Activated CD8-positive, alpha-beta memory T cell treated with anti-CD3 and anti-CD28 coated beads, Interleukin-2, amount 10 ng/mL, durations not matched to agents 7 days and 5 days (primary cell): Measurements from ENCODE around the gene RABGAP1L. TPM values are rescaled to one million over a fixed set of nuclear protein-coding genes. Genes with fewer than 3 reads are reported as not detected.

Source experiments
- ATAC-seq: fragments of 150-1000 bp; cut with Tn5 transposase; one replicate; pipeline ENCODE4 v1.10.0; 2021; ENCODE audit warnings: moderate library complexity
- CTCF ChIA-PET: fragments of 350-600 bp; sonication (Branson Sonifier 250); formaldehyde crosslinking; loops from one replicate; lab custom pipeline; 2021; ENCODE audit warnings: antibody characterized with exemption; lab: Charles Lee
- DNase-seq: peaks from one replicate; pipeline ENCODE4 v3.0.0-alpha.2; 2020
- H3K27ac Mint-ChIP-seq: one replicate; pipeline ENCODE4 v1.8.0; 2021; ENCODE audit warnings: mild to moderate bottlenecking, mixed read lengths
- H3K27me3 Mint-ChIP-seq: one replicate; pipeline ENCODE4 v1.8.0; 2021; ENCODE audit warnings: mixed read lengths
- H3K36me3 Mint-ChIP-seq: one replicate; pipeline ENCODE4 v1.8.0; 2021; ENCODE audit warnings: mild to moderate bottlenecking, mixed read lengths
- H3K4me1 Mint-ChIP-seq: one replicate; pipeline ENCODE4 v1.8.0; 2021; ENCODE audit warnings: mixed read lengths
- H3K4me3 Mint-ChIP-seq: one replicate; pipeline ENCODE4 v1.8.0; 2021; ENCODE audit warnings: mild to moderate bottlenecking, moderate library complexity, mixed read lengths
- H3K9me3 Mint-ChIP-seq: one replicate; pipeline ENCODE4 v1.8.0; 2022; ENCODE audit warnings: low read depth, mixed read lengths
- total RNA-seq, 2 experiments: library from RNA; stranded (reverse); gene quantifications; one replicate each; pipeline ENCODE4 v1.2.3, GENCODE V29; 2021

The RABGAP1L gene
- total RNA-seq, 2 experiments from 2014 or later = 60.5 to 83.5 TPM

DNA sequence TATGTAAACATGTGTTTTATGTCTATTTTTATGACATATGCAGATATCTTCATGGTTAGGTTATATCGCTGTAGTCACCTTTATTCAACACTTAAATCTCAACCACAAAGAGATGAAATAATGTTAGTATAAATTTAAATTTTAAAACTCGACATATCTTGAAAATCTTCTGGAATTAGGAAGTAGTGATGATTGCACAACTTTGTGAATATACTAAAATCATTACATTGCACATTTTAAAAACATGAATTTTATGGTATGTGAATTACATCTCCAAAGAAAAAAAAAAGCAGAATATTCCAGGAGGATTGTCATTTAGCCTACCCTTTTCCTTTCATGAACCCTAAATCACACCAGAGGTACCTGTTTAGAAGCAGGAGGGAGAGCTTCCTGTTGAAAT lies 801.0 kb downstream of the RABGAP1L start:
- ATAC-seq (no peak), DNase-seq (no peak)
- no peaks in the 10 kb centered on the region for H3K9me3 Mint-ChIP-seq
- peaks cover 37% of the 10 kb centered on the region for H3K4me1 Mint-ChIP-seq
- CTCF ChIA-PET = interaction anchor here (1.8 kb wide), 1 partner anchor 23 kb away, joined by 4 read pairs; no protein-coding TSS in a partner anchor
- H3K36me3 Mint-ChIP-seq = peaks cover 12% of the 10 kb centered on the region
- H3K27ac Mint-ChIP-seq = no peak overlapping the region
- no peak overlapping the region for H3K4me3 Mint-ChIP-seq
- no peaks in the 10 kb centered on the region for H3K27me3 Mint-ChIP-seq

DNA sequence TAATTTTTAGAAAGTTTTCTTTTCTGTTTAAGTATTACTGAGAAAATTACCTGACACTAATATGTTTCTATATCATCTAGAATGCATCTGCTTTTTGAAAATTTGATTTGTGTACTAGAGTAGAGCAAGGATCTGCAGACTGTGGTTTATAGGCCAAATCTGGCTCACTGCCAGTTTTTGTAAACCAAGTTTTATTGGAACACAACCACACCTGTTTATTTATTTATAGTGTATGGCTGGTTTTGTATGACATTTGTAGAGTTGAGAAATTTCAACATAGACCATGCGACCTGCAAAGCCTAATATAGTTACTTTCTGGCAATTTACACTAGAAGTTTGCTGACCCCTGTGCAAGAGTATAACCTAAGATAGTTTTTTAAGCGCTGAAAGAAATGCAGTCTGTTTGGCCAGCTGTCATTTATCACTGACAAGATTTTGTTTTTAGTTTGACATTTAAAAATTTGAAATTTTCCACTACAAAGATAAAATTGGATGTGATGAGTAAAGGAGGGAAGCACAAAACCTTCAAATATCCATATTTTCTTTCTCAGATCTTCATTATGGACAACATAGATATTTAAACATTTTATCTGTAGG lies 804.3 kb downstream of the RABGAP1L start:
- CTCF ChIA-PET = interaction anchor here (0.8 to 3.3 kb wide), 3 partner anchors 25 to 35 kb away, joined by 3 to 13 read pairs (median 3); partner anchors contain the start of gene CACYBP
- no peaks in the 10 kb centered on the region for H3K9me3 Mint-ChIP-seq
- no peak overlapping the region for H3K4me3 Mint-ChIP-seq

DNA sequence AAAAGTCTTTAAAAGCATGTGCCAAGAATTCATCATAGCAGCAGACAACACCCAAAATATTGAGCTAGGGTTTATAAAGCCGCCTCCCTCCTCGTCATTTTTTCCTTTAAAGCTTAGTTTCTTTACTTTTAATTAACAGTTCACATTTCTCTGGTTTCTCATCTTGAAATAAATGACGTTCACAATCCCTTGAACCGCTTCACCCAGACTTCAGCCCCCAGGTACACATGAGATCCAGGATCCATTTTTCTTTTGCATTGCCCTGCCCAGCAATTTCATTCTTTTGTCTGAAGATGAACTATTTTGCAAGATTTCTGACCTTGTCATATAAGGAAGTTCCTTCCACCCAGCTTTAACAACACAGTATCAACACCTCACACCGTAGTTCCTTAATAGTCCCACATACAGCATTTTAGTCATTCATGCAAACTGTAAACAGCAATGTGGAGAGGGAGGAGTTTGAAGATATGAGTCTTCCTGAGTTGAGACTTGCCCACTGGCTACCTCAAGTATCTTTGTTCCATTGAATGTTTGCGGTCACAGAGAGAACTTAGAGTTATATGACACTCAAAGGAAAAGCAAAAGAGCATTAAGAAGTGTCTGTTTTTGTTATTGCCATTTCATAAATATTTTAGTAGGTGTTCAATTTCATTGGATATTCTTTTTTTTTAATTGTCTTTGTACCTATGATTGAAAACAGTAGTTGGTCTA lies 805.1 kb downstream of the RABGAP1L start:
- no peaks in the 10 kb centered on the region for H3K27me3 Mint-ChIP-seq
- ATAC-seq = peak; percentile 78
- CTCF ChIA-PET = interaction anchor here (0.8 to 3.3 kb wide), 3 partner anchors 25 to 34 kb away, joined by 3 to 13 read pairs (median 3); partner anchors contain the start of gene CACYBP
- H3K27ac Mint-ChIP-seq = peak overlapping the region; percentile 95
- peak overlapping the region; percentile 70 for H3K4me3 Mint-ChIP-seq
- H3K9me3 Mint-ChIP-seq = no peaks in the 10 kb centered on the region
- H3K36me3 Mint-ChIP-seq = peaks cover 1% of the 10 kb centered on the region
- peak; percentile 50 for DNase-seq
- peaks cover 59% of the 10 kb centered on the region for H3K4me1 Mint-ChIP-seq

More for the DNA sequence above, 804.3 kb downstream of the RABGAP1L start:
- ATAC-seq = no peak
- peaks cover 1% of the 10 kb centered on the region for H3K36me3 Mint-ChIP-seq
- H3K27ac Mint-ChIP-seq = peak overlapping the region; percentile 95
- no peak for DNase-seq
- peaks cover 53% of the 10 kb centered on the region for H3K4me1 Mint-ChIP-seq
- no peaks in the 10 kb centered on the region for H3K27me3 Mint-ChIP-seq

DNA sequence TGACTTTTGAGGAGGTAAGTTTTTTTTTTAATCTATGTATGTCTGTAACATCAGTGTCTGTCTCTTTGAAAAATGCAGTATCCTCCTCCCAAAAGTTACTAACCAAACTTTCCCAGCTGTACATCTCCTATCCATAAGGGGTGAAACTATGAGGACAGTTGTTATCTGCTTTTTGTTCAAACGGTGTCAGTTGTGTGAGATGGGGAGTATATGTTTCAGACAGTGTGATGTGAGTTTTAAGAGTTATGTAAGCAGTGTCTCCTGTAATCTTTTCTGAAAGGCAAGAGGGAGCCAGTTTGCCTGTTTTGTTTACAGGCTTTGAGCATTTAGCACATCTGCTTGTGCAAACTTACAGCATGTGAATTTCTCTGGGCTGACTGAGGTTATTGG lies 805.6 kb downstream of the RABGAP1L start:
- Mint-ChIP-seq H3K9me3 (no peaks in the 10 kb centered on the region), H3K4me1 (peaks cover 65% of the 10 kb centered on the region), H3K4me3 (peak overlapping the region; percentile 70), H3K27me3 (no peaks in the 10 kb centered on the region), H3K27ac (peak overlapping the region; percentile 95), H3K36me3 (peaks cover 3% of the 10 kb centered on the region)
- CTCF ChIA-PET = interaction anchor here (1.0 to 3.3 kb wide), 5 partner anchors 13 to 165 kb away, joined by 3 to 13 read pairs (median 7); partner anchors contain the start of gene CACYBP
- peak; percentile 44 for DNase-seq
- ATAC-seq = peak; percentile 8

DNA sequence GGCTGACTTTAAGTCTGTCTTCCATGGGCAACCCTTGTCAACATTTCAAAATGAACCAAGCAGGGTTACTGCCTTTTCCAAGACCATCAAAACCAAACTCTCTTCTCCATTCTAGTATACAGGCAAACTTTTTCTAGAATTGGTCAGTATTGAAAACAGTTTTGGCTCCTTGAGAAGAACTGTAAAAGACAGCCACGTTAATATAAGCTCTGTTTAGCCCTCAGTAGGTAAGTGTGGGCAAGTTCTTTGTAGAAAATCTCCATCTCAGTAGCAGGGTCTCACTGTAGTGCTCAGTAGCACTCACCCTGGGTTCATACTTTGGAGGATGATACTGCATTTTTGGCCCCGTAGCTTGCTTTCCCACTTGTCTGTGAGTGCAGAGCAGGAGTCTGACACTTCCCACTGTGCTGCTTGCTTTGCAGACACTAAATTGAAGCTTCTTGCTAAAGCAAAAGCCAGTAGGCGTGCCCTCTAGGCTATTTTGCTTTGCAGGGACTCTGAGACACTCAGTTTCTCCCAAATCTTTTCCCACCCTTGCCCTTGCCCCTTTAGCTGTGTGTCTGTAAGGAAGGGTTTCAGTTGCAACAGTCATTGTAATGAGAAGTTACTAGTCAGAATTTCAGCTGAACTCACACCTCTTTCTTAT lies 806.2 kb downstream of the RABGAP1L start:
- CTCF ChIA-PET = interaction anchor here (0.9 to 3.3 kb wide), 7 partner anchors 9 to 166 kb away, joined by 3 to 13 read pairs (median 4); partner anchors contain the start of gene CACYBP
- H3K9me3 Mint-ChIP-seq = no peaks in the 10 kb centered on the region
- H3K4me3 Mint-ChIP-seq = peak overlapping the region; percentile 70
- H3K4me1 Mint-ChIP-seq = peaks cover 70% of the 10 kb centered on the region
- H3K27ac Mint-ChIP-seq = peak overlapping the region; percentile 95
- H3K36me3 Mint-ChIP-seq = peaks cover 6% of the 10 kb centered on the region
- H3K27me3 Mint-ChIP-seq = no peaks in the 10 kb centered on the region
- ATAC-seq = peak; percentile 5
- DNase-seq = peak; percentile 47

DNA sequence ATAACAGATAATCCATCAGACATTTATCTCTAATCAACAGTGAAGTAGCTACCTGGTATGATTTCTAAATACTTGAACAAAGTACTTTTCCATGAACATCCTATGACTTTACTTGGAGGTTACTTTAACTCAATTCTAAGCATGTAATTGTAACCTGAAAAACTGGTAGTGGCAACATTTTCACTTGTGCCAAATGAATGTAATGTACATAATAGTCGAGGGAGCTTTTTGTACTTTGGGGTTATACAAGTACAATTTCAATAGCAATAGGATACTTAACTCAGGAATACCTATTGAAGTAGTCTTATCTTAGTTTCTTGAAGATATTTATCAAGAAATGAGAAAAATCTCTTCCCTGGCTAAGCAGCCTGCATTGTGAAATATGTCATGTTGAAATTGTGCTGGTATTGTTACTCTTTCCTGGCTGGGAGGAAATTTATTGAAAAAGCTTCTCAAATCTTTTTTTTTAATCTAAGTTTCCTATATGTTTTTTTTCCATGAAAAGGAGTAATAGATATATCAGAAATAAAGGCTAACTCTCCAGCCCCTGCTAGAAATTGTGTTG lies 806.8 kb downstream of the RABGAP1L start:
- no peak for ATAC-seq
- H3K27ac Mint-ChIP-seq = peak overlapping the region; percentile 95
- peak overlapping the region; percentile 70 for H3K4me3 Mint-ChIP-seq
- H3K36me3 Mint-ChIP-seq = peaks cover 6% of the 10 kb centered on the region
- H3K9me3 Mint-ChIP-seq = no peaks in the 10 kb centered on the region
- H3K27me3 Mint-ChIP-seq = no peaks in the 10 kb centered on the region
- DNase-seq = no peak
- H3K4me1 Mint-ChIP-seq = peaks cover 70% of the 10 kb centered on the region
- CTCF ChIA-PET = interaction anchor here (0.9 to 3.3 kb wide), 7 partner anchors 9 to 167 kb away, joined by 3 to 13 read pairs (median 4); partner anchors contain the start of gene CACYBP

DNA sequence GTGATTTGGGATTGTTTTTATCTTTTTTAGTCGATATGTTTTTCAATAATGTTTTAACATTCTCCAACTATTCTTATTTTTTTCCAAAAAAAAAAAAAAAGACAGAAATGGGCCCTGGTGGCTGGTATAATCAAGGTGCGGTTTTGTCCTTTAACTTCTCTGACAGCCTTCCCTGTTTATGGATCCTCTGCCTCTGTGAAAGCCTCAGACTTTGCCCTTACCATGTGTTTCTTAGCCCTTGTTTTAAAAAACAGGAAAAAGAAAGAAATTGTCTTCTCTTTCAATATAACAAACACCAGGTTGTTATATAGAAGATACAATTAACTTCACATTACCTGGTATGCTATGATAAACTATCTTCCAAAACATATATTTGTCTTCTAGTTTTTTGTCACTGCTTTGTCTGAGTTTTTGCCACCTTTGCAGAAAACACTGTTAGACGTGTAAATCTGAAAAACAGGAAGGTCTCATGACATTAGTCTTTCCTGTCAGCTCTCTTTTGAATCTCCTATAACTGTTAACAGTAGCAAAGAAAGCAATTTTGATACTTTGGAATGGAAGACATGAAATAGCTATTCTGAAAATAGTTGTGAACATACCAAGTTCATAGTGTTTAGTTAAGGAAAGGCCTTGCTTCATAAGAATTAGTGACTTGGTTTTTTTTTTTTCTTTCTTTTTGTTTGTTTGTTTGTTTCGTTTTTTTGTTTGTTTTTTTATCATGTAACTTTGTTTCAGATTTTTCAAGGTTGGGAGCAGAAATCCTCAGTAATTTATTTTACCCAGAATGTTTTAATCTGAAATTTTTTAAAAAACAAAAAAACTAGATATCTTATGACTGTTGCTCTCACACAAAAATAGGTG lies 808.8 kb downstream of the RABGAP1L start:
- Mint-ChIP-seq H3K4me3 (peak overlapping the region; percentile 65), H3K9me3 (no peaks in the 10 kb centered on the region), H3K27ac (peak overlapping the region; percentile 92), H3K4me1 (peaks cover 83% of the 10 kb centered on the region), H3K36me3 (peaks cover 15% of the 10 kb centered on the region), H3K27me3 (no peaks in the 10 kb centered on the region)
- no peak for ATAC-seq
- no peak for DNase-seq
- CTCF ChIA-PET = interaction anchor here (0.6 to 1.8 kb wide), 6 partner anchors 8 to 168 kb away, joined by 3 to 5 read pairs (median 3); no protein-coding TSS in a partner anchor

DNA sequence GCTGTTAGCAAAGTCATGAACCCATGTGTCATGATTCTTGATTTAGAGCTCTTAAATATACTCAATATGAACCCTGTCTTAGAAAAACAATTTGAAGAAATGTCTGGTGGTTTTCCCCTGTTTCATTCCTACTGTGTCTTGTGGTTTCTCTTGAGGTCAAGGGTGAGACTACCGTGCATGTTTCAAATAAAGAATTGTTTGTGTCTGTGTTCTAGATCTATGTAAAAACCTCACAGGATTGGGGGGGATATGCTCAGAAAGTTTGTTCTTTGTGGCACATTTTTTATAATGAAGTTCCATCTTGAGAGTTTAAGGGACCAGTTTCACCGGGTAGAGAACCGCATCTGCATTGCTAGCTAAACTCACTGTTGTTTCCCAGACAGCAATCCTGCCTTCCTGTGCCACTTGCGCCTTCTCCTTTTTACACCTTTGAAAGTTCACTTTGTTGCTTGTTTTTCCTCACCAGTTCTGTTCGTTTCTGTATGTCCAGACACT lies 809.5 kb downstream of the RABGAP1L start:
- Mint-ChIP-seq H3K36me3 (peaks cover 16% of the 10 kb centered on the region), H3K9me3 (no peaks in the 10 kb centered on the region), H3K4me3 (peak overlapping the region; percentile 65), H3K4me1 (peaks cover 77% of the 10 kb centered on the region), H3K27ac (peak overlapping the region; percentile 92), H3K27me3 (no peaks in the 10 kb centered on the region)
- CTCF ChIA-PET = interaction anchor here (0.6 to 1.8 kb wide), 5 partner anchors 12 to 169 kb away, joined by 3 to 5 read pairs (median 3); no protein-coding TSS in a partner anchor
- peak; percentile 31 for ATAC-seq
- peak; percentile 61 for DNase-seq

DNA sequence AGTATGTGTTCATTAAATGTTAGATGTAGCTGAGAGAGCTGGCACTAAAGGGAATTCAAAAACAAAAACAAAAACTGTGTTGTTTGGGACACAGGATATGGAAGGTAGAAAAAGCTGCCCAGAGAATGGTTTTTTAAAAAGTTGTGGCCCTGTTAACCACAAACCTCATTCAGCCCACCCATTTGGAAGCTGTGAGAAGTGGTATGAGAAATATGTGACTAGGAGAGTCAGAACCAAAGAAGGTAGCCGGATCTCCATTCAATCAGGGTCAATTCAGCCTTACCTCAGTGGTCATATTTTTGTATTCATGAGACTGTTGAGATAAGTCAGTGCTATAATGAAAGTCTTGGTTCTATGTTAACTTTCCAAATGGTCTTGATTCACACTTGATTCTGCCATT lies 810.7 kb downstream of the RABGAP1L start:
- peak overlapping the region; percentile 92 for H3K27ac Mint-ChIP-seq
- peak overlapping the region; percentile 30 for H3K4me3 Mint-ChIP-seq
- peaks cover 22% of the 10 kb centered on the region for H3K36me3 Mint-ChIP-seq
- H3K27me3 Mint-ChIP-seq = no peaks in the 10 kb centered on the region
- H3K4me1 Mint-ChIP-seq = peaks cover 69% of the 10 kb centered on the region
- H3K9me3 Mint-ChIP-seq = no peaks in the 10 kb centered on the region
- DNase-seq (peak; percentile 81), ATAC-seq (peak; percentile 47)
- CTCF ChIA-PET = interaction anchor here (0.7 to 2.9 kb wide), 5 partner anchors 9 to 170 kb away, joined by 3 to 9 read pairs (median 4); no protein-coding TSS in a partner anchor

DNA sequence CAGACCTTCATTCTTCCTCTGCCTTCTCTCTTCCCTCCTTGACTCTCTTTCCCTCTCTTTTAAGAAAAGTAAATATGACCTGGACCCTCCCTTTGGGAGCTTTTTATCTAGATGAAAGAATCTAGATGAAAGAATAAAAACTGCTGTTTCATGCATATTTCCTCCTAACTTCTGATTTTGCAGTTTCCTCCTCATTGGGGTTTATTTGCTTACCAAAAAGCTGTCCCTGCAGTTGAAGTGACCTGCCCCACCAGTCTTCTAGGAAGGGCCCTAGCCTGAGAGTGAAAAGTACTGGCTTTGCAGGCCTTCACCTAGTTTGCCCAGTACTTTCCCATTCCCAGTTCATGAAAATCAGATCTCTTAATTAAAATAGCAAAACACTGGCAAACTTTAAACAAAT lies 812.1 kb downstream of the RABGAP1L start:
- Mint-ChIP-seq H3K27ac (peak overlapping the region; percentile 69), H3K27me3 (no peaks in the 10 kb centered on the region), H3K4me1 (peaks cover 64% of the 10 kb centered on the region), H3K4me3 (no peak overlapping the region), H3K9me3 (no peaks in the 10 kb centered on the region), H3K36me3 (peaks cover 36% of the 10 kb centered on the region)
- CTCF ChIA-PET = interaction anchor here (1.2 to 2.9 kb wide), 3 partner anchors 8 to 172 kb away, joined by 3 to 9 read pairs (median 3); no protein-coding TSS in a partner anchor
- DNase-seq (no peak), ATAC-seq (no peak)

DNA sequence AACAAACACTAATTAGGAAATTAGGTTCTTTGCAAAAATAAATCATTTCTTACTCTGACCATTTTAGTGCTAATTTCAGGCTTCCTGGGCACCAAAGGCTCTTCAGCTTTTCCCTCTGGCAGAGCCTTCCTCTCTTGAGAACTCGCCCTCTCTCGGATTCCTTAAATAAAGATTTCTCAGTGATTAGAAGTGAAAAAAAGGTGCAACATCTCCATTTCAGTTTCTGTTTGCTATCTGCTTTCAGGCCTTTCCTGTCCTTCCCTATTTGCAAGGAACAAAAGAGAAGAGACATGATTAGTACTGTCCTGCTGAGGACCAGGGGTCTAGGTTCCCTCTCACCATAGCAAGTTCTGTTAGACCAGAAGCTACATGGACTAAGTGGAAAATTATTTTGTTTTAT lies 812.6 kb downstream of the RABGAP1L start:
- DNase-seq = no peak
- peaks cover 39% of the 10 kb centered on the region for H3K36me3 Mint-ChIP-seq
- no peaks in the 10 kb centered on the region for H3K27me3 Mint-ChIP-seq

More for the DNA sequence above, 812.6 kb downstream of the RABGAP1L start:
- H3K4me1 Mint-ChIP-seq = peaks cover 66% of the 10 kb centered on the region
- H3K4me3 Mint-ChIP-seq = no peak overlapping the region
- H3K9me3 Mint-ChIP-seq = no peaks in the 10 kb centered on the region
- ATAC-seq = no peak
- CTCF ChIA-PET = interaction anchor here (1.2 to 2.9 kb wide), 3 partner anchors 8 to 172 kb away, joined by 3 to 9 read pairs (median 3); no protein-coding TSS in a partner anchor
- H3K27ac Mint-ChIP-seq = peak overlapping the region; percentile 72
